ENCODE results near the gene OR51I1.
A peak's percentile ranks its signal among the peaks of the same experiment; 100 is the strongest.

The OR51I1 gene, protein sequence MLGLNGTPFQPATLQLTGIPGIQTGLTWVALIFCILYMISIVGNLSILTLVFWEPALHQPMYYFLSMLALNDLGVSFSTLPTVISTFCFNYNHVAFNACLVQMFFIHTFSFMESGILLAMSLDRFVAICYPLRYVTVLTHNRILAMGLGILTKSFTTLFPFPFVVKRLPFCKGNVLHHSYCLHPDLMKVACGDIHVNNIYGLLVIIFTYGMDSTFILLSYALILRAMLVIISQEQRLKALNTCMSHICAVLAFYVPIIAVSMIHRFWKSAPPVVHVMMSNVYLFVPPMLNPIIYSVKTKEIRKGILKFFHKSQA

DNA sequence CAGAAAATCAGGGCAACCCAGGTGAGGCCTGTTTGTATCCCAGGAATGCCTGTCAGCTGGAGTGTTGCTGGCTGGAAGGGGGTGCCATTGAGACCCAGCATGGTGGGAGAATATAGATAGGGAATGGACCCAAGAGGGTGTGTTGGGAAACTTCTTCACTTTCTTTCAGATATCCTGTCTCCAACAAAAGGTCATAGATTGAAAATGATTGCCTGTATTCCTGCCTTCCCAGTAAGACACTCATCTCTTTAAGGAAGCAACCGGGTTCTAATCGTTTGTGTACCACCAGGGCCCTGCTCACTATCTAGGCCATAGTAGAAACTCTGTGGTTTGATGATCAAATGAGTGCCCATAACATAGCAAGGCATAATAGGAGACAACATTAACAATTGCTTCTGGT is at the start of gene OR51I1:
TSS of gene OR51I1 (minus strand) at position 101 of the 400 bp plus-strand sequence. CDS start at position 101, 0 bp downstream.
- no peak for DNase-seq (ENCODE audit: low read depth in 1 of 2, low spot score in 1 of 2)
- no peak for TF ChIP-seq JUND (IDR thresholded peaks at IDR 0.05; ENCODE audit: low read depth)
- in situ Hi-C loops (cut with HindIII; ENCODE audit: low pct_unique_long_range_greater_than_20kb, low sequenced_read_pairs) = no loop called here

DNA sequence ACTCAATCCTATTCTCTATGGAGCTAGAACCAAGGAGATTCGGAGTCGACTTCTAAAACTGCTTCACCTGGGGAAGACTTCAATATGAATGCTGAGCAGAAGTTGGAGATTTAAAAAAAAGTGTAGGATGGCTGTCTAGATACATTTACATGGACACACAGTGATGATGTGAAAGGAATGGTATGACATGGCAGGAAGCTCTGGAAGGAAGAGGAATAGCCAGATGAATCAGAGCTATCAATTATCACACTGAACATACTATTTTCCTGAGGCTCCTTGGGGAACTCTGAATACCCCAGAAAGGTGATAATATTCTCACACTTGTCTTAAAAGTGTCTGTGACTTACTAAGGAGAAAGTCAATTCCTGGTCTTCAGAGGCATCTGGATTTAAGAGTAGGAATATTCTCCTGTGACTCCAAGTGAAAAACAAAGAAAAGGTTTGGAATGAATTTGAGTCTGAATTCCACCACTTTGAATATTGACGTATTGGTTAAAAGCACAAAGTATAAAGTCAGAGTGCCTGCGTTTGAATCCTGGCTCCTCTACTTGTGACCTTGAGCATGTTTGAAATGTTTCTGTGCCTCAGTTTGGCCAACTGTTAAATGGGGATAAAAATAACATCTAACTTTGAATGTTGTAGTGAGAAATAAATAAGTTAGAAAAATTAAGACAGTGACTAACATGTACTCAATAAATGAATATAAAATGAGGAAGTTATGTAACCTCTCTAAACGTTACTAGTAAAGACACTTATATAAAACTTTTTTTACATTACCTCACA is 48.5 kb upstream of the OR51I1 start:
- DNase-seq (ENCODE audit: low read depth in 1 of 2, low spot score in 1 of 2) = no peak
- no peak for TF ChIP-seq JUND (IDR thresholded peaks at IDR 0.05; ENCODE audit: low read depth)
- in situ Hi-C loops (cut with HindIII; ENCODE audit: low pct_unique_long_range_greater_than_20kb, low sequenced_read_pairs) = no loop called here

DNA sequence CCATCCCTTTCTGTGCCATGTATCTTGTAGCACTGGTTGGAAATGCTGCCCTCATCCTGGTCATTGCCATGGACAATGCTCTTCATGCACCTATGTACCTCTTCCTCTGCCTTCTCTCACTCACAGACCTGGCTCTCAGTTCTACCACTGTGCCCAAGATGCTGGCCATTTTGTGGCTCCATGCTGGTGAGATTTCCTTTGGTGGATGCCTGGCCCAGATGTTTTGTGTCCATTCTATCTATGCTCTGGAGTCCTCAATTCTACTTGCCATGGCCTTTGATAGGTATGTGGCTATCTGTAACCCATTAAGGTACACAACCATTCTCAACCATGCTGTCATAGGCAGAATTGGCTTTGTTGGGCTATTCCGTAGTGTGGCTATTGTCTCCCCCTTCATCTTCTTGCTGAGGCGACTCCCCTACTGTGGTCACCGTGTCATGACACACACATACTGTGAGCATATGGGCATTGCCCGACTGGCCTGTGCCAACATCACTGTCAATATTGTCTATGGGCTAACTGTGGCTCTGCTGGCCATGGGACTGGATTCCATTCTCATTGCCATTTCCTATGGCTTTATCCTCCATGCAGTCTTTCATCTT is 47.6 kb upstream of the OR51I1 start:
- in situ Hi-C loops (cut with HindIII; ENCODE audit: low pct_unique_long_range_greater_than_20kb, low sequenced_read_pairs) = no loop called here
- no peak for DNase-seq (ENCODE audit: low read depth in 1 of 2, low spot score in 1 of 2)
- no peak for TF ChIP-seq JUND (IDR thresholded peaks at IDR 0.05; ENCODE audit: low read depth)

DNA sequence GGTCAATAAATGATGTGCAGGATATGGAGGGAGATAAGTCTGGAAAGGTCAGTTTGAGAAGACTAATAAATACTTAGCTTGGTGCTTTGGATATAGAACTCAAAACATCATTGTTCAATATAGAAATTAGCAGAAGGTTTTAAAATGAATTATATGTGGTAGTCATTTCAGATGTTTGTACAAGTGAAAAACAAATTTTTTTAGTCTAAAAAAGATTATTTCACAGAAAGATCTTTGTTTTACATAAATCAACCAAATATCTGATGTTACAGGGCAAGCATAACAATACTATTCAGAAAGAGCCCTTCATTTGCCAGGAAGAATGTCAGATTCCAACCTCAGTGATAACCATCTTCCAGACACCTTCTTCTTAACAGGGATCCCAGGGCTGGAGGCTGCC is 47.1 kb upstream of the OR51I1 start, which contains the start of gene OR52D1:
TSS of gene OR52D1 (plus strand) at position 301 of the 400 bp plus-strand sequence. CDS start at position 323, 22 bp downstream.
- in situ Hi-C loops (cut with HindIII; ENCODE audit: low pct_unique_long_range_greater_than_20kb, low sequenced_read_pairs) = no loop called here

DNA sequence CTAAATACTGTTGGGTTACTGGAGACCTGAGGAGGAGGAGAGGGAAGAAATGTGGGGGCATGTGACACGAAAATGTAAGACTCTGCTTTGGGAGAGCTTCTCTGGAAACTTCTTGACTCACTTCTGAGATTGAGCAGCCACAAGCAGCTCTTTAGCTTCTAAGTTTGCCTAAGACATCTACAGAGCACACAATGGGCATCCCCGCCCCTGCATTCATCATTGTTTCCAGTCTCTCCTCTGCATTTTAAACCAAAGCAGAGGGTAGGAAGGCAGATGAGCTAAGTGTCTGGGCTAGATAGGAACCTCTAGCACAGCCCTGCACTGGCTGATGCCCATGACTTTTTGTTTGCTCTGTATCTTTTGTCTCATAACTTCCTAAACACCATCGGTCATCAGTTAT is 45.1 kb upstream of the OR51I1 start:
- DNase-seq (ENCODE audit: low read depth in 1 of 2, low spot score in 1 of 2) = no peak
- TF ChIP-seq JUND (IDR thresholded peaks at IDR 0.05; ENCODE audit: low read depth) = no peak
- in situ Hi-C loops (cut with HindIII; ENCODE audit: low pct_unique_long_range_greater_than_20kb, low sequenced_read_pairs) = no loop called here

More for the DNA sequence above, 47.1 kb upstream of the OR51I1 start, which contains the start of gene OR52D1:
- no peak for TF ChIP-seq JUND (IDR thresholded peaks at IDR 0.05; ENCODE audit: low read depth)
- no peak for DNase-seq (ENCODE audit: low read depth in 1 of 2, low spot score in 1 of 2)

DNA sequence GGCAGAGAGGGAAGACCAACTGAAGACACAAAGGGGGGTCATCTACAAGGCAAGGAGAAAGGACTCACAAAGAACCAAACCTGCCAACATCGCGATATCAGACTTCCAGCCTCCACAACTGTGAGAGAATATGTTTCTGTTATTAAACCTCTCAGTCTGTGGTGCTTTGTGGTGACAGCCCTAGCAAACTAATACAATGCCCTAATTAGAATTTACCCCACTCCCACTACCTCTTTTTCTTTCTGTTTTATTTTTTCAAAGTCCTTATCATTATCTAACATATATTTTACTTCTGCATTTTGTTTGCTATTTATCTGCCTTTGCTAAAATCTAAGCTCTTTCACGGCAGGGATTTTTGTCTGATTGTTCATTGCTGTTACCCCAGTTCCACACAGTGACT is 44.7 kb upstream of the OR51I1 start:
- in situ Hi-C loops (cut with HindIII; ENCODE audit: low pct_unique_long_range_greater_than_20kb, low sequenced_read_pairs) = no loop called here
- DNase-seq (ENCODE audit: low read depth in 1 of 2, low spot score in 1 of 2) = no peak
- no peak for TF ChIP-seq JUND (IDR thresholded peaks at IDR 0.05; ENCODE audit: low read depth)

DNA sequence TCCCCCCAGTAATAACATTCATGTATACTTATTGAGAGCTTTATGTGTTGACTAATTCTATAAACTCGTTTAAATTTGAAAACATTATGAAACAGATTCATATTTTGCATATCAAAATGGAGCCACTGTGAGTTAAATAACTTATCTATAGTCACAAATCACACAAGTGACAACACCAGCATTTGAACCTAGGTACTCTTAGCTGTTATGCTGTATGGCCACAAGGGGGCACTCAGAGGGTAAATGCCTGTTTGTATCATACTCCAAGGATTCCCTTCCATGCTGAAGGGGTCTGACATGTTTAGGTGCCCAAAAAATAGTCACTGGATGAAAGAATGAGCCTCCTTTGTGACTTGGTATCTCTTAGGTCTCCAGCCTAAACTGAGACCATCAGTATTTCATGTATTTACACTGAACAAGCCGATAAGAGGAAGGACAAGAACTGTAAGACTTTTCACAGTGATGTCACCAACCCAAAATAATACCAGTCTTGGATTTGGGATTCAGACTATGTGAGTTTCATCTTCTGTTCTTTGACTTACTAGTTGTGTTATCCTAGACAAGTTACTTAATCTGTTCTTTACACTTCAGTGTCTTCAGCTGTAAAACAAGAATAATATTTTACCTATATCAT is 35.0 kb upstream of the OR51I1 start:
- in situ Hi-C loops (cut with HindIII; ENCODE audit: low pct_unique_long_range_greater_than_20kb, low sequenced_read_pairs) = no loop called here
- no peak for TF ChIP-seq JUND (IDR thresholded peaks at IDR 0.05; ENCODE audit: low read depth)
- DNase-seq (ENCODE audit: low read depth in 1 of 2, low spot score in 1 of 2) = peak; percentile 7 to 57

DNA sequence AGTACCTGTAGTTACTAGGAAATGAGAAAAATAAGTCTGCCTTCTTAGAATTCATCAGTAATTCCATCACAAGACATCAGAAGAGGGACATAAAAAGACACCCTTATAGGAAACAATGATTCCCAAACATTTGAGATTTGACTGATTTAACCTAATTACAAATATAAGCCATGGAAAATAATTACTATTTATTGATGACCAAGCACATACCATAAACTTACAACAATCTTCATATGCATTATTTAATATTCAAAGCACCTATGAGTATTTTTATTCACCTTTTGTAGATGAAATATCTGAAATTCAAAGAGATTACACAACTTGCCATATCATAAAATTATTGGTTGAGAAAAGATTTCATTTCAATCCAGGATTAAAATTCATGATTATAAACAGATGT is 32.6 kb upstream of the OR51I1 start:
- in situ Hi-C loops (cut with HindIII; ENCODE audit: low pct_unique_long_range_greater_than_20kb, low sequenced_read_pairs) = no loop called here
- DNase-seq (ENCODE audit: low read depth in 1 of 2, low spot score in 1 of 2) = no peak
- no peak for TF ChIP-seq JUND (IDR thresholded peaks at IDR 0.05; ENCODE audit: low read depth)

DNA sequence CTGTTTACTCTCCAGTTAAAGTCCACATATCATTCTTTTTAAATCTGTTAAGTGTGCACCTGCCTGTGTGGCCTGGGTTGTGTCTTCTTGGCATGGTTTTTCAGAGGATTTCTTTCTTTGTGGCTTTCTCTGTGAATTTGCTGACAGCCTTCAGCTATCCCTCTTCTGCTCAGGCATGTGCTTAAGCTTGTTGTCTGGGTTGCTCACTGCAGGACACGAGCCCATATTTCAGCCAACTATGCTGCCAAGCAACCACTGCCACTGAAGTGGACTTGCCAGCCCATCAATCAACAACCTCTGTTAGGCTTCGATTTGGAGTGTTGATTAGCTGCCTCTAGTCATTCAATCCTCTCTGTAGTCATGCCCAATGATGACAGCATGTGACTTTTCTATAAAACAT is 26.2 kb upstream of the OR51I1 start:
- DNase-seq (ENCODE audit: low read depth in 1 of 2, low spot score in 1 of 2) = no peak
- TF ChIP-seq JUND (IDR thresholded peaks at IDR 0.05; ENCODE audit: low read depth) = no peak
- in situ Hi-C loops (cut with HindIII; ENCODE audit: low pct_unique_long_range_greater_than_20kb, low sequenced_read_pairs) = no loop called here

DNA sequence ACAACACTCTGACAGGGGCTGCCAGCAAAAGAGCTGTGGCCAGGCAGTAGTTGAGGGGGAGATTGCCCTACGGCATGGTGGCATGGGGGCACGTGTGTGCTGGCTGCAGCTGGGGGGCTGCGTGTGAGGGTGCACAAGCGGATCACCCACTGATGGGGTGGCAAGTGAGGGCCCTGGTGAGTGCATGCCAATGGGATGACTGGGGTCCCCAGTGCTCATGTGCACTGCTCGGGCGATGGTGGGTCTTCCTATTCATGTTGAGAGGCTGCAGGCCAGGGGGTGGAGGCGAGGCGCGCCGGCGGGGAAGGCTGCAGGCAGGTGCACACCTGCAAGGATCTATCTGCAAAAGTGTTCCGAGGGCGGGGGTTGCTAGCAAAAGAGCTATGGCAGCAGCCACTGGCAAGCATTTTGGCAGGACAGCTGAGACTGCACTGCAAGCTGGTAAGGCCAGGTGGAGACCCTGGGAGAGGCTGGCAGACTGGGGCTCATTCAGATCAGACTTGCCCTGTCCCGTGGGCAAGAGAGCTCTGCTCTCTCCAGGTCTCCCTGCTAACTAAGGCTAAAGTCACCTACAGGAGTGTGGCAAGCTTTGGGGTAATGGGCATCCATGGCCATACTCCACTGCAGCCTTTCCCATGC is 19.8 kb upstream of the OR51I1 start:
- no peak for DNase-seq (ENCODE audit: low read depth in 1 of 2, low spot score in 1 of 2)
- in situ Hi-C loops (cut with HindIII; ENCODE audit: low pct_unique_long_range_greater_than_20kb, low sequenced_read_pairs) = no loop called here
- TF ChIP-seq JUND (IDR thresholded peaks at IDR 0.05; ENCODE audit: low read depth) = no peak

DNA sequence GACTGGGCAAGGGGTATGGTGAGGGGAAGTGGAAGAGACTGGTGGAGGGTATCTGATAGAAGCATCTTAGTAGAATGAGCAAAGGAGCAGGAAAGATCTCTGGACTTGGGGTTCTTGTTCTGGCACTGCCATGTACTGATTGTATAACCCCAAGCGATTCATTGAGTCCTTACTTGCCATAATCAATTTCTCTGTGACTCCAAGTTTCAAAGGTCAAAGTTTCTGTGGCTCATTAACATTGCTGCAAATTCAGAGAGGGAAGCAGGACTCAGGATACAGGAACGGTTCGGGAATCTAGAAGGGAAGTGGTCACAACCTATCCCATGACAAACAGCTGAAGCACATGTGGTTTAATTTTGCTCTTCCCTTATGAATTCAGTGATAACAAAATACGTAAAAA is 8.1 kb upstream of the OR51I1 start:
- in situ Hi-C loops (cut with HindIII; ENCODE audit: low pct_unique_long_range_greater_than_20kb, low sequenced_read_pairs) = no loop called here
- TF ChIP-seq JUND (IDR thresholded peaks at IDR 0.05; ENCODE audit: low read depth) = no peak
- DNase-seq (ENCODE audit: low read depth in 1 of 2, low spot score in 1 of 2) = no peak

DNA sequence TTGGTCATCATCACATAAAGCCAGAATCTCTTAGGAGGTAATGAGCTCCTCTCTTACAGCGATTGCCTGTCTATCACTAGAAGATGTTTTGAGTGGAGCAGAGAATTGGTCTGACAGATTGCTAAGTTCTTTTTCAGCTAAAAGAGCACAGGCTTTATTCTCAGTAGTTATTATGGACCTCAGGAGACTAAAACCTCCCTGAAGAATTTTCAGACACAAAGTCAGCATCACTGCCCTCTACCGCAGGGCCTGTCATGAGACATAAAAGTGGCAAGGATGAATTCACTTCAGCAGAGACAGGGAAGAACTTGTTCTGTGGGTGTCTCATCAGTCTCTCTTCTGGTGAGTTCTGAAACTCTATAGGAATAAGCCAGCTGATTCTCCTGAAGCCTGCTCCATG is 7.7 kb upstream of the OR51I1 start, which contains the start of gene OR51I2:
TSS of gene OR51I2 (plus strand) at position 301 of the 400 bp plus-strand sequence. CDS start 4,166 bp downstream, outside the sequence.
- in situ Hi-C loops (cut with HindIII; ENCODE audit: low pct_unique_long_range_greater_than_20kb, low sequenced_read_pairs) = no loop called here
- no peak for TF ChIP-seq JUND (IDR thresholded peaks at IDR 0.05; ENCODE audit: low read depth)
- DNase-seq (ENCODE audit: low read depth in 1 of 2, low spot score in 1 of 2) = no peak

Data from T47D (cell line).